ENCODE measurements around the gene APRT. TPM values are rescaled to one million over a fixed set of nuclear protein-coding genes. Genes with fewer than 3 reads are reported as not detected.

APRT gene
- total and polyA plus RNA-seq, 9 of the 15 experiments (the other 6 are each of a cell fraction or from before 2014, with no cell fraction given): 41.7 to 409 (median 146) TPM

- TF ChIP-seq, protein P1, sequence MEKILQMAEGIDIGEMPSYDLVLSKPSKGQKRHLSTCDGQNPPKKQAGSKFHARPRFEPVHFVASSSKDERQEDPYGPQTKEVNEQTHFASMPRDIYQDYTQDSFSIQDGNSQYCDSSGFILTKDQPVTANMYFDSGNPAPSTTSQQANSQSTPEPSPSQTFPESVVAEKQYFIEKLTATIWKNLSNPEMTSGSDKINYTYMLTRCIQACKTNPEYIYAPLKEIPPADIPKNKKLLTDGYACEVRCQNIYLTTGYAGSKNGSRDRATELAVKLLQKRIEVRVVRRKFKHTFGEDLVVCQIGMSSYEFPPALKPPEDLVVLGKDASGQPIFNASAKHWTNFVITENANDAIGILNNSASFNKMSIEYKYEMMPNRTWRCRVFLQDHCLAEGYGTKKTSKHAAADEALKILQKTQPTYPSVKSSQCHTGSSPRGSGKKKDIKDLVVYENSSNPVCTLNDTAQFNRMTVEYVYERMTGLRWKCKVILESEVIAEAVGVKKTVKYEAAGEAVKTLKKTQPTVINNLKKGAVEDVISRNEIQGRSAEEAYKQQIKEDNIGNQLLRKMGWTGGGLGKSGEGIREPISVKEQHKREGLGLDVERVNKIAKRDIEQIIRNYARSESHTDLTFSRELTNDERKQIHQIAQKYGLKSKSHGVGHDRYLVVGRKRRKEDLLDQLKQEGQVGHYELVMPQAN (IDR thresholded peaks at IDR 0.05; ENCODE audit: borderline replicate concordance): peak; percentile 17; the same call in 1 of the 2 replicates
- TF ChIP-seq MTA3 (IDR thresholded peaks at IDR 0.05; ENCODE audit: borderline replicate concordance) (0 out of 2 replicates have a peak, but pooled peaks have one; percentile 66), ARID1B (IDR thresholded peaks at IDR 0.05) (peak; percentile 42)
- TF ChIP-seq, protein P2, sequence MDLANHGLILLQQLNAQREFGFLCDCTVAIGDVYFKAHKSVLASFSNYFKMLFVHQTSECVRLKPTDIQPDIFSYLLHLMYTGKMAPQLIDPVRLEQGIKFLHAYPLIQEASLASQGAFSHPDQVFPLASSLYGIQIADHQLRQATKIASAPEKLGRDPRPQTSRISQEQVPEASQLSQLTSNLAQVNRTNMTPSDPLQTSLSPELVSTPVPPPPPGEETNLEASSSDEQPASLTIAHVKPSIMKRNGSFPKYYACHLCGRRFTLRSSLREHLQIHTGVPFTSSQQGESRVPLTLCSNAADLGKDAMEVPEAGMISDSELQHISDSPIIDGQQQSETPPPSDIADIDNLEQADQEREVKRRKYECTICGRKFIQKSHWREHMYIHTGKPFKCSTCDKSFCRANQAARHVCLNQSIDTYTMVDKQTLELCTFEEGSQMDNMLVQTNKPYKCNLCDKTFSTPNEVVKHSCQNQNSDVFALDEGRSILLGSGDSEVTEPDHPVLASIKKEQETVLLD (IDR thresholded peaks at IDR 0.05): 0 out of 2 replicates have a peak, but pooled peaks have one; percentile 61
Observed at GRCh38 chr16:88790312-88791211, 21.2 kb downstream of the APRT start (continued).

- H3K27me3 ChIP-seq (ENCODE audit: control insufficient read depth in 2 of 2, insufficient read depth in 2 of 2, low read length in 2 of 2): no peaks in the 10 kb centered on the region
- no peaks in the 10 kb centered on the region for H3K9me1 ChIP-seq (ENCODE audit: control insufficient read depth, insufficient read depth, low read length)
- H4K20me1 ChIP-seq (replicated peaks; ENCODE audit: control insufficient read depth, insufficient read depth, low read length): no peaks in the 10 kb centered on the region
- in situ Hi-C loops (cut with MboI): no loop called here
- ChIA-PET POLR2A (interaction anchor here (1.0 kb wide), 1 partner anchor 124 kb away, joined by 4 read pairs; no protein-coding TSS in a partner anchor), CTCF (ENCODE audit: low intra/inter-chr PET ratio) (no interaction called here)
- intact Hi-C loops (cut with micrococcal nuclease): no loop called here
- no peaks in the 10 kb centered on the region for H3K36me3 ChIP-seq (ENCODE audit: control insufficient read depth, insufficient read depth, low read length)
- ATAC-seq: no peak
- H3K9ac ChIP-seq (ENCODE audit: insufficient read depth in 1 of 2, low read depth in 2 of 2, low read length in 2 of 2): 0 out of 4 replicates have a peak overlapping the region, but pooled peaks of 1 of the 2 experiments have one; percentile 2
- no TSS peak for BruUV-seq (replicated peaks)
- DNase-seq (ENCODE audit: extremely low read depth in 1 of 4, low spot score in 3 of 4): no peak
- no peaks in the 10 kb centered on the region for H3K9me3 ChIP-seq (replicated peaks; ENCODE audit: control insufficient read depth, insufficient read depth, low read depth, low read length)
- WGBS (ENCODE audit: insufficient coverage, low coverage, missing lambda C conversion rate): 72% methylated on average over 7 of the region's 7 CpGs
- peaks cover 14 to 61% of the 10 kb centered on the region in 2 experiments for H3K4me1 ChIP-seq (replicated peaks in 1 of 2; ENCODE audit: control insufficient read depth in 2 of 2, insufficient read depth in 2 of 2, low read length in 2 of 2)
- TF ChIP-seq XRCC4 (IDR thresholded peaks at IDR 0.05; ENCODE audit: extremely low read depth, insufficient read depth, insufficient read length): no peak
- peak; percentile 2 for TF ChIP-seq RBM25 (IDR thresholded peaks at IDR 0.05; ENCODE audit: low read depth, low read length, severe bottlenecking)
- peak; percentile 98 for TF ChIP-seq ZNF121 (CRISPR knock-in tag; conservative IDR thresholded peaks at IDR 0.05)
- no peak overlapping the region for H2AFZ ChIP-seq (ENCODE audit: low read depth, low read length)
- FAIRE-seq: no peak
- no peak overlapping the region for H3K4me3 ChIP-seq
- H3K4me2 ChIP-seq (ENCODE audit: insufficient read depth, low read length): no peak overlapping the region
- peaks cover 11% of the 10 kb centered on the region for H3K79me2 ChIP-seq (ENCODE audit: control insufficient read depth, insufficient read depth, low read length)
- H3K27ac ChIP-seq (ENCODE audit: extremely low read depth, low read depth, low read length): no peak overlapping the region
Observed at GRCh38 chr16:88789594-88789993, 22.1 kb downstream of the APRT start.
